ENCODE results near the gene ETV6.

GRCh38 chr12:11693601-11694000, 44.1 kb downstream of the ETV6 start:
- TF ChIP-seq POLR2A (IDR thresholded peaks at IDR 0.05) (no peak), CTCF (IDR thresholded peaks at IDR 0.05) (no peak)
